HG03139 (cell line): ENCODE data around the gene NELL2.
"Not testable (repeated sequence)": the region's sequence is repeated elsewhere in the genome, so short reads cannot be mapped to it uniquely, and the experiment has no call there.

ENCODE experiments used
- ATAC-seq: cut with Tn5 transposase; IDR thresholded peaks from one replicate; pipeline ENCODE4 v1.9.1; 2021; ENCODE audit not compliant: unreplicated experiment

NELL2 gene

DNA sequence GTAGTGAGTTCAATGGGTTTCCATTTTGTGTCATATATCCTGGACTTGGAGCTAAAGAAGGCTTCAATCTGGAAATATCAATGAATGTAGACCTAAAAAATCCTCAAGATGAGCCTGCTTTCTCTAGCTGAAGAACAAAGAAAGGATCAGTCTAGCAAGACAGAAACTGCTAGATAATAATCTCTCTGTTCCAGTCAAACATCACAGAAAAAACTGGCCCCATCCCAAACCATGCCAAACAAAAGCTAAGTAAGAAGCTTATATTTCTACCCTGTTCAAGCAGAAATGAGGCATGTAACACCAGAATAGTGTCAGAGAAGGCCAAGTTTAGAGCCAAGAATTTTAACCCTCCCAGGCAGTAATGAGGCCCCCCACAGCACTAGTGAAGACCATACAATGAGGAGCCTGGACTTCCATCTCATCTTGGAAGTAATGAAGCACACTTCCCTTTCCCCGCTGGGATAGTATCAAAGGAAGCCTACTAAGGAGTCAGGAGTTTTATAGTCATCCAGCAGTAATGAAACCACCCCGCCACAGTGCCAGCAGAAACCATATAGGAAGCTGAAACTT lies 95.8 kb downstream of the NELL2 start:
- no peak for ATAC-seq

DNA sequence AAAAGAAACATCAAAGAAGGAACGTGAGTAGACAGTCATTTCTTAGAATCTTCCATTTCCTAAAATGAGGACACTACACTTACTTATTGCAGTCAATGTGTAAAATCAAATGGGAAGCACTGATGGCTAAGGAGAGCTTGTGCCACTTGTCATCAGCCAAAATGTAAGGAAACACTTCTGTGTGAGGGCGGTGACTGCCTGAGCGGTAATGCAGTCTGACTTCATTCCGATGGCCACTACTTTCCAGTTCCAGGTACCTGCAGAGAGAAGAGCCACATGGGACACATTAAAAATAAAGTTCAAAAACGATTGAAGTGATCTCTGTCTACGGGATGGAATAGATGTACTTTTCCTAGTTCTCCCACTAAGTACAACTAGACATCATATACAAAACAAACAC lies 96.3 kb downstream of the NELL2 start:
- no peak for ATAC-seq

DNA sequence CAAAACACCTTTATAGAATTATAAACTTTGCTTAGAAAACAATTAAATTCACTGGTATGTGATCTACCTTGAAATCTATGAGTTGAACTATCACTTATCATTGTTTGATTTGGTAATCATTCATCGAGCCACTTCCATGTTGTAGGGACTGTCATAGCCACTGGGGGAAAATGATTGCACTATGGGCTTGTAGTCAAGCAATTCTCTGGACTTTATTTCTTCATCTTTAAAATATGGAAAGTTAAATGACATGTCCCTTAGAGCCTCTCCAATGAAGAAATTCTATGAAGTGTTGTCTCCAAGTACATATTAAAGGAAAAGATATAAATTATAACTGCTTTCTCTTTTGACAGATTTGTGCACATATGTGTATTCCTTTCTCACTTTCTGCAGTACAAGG lies 97.3 kb downstream of the NELL2 start:
- no peak for ATAC-seq

DNA sequence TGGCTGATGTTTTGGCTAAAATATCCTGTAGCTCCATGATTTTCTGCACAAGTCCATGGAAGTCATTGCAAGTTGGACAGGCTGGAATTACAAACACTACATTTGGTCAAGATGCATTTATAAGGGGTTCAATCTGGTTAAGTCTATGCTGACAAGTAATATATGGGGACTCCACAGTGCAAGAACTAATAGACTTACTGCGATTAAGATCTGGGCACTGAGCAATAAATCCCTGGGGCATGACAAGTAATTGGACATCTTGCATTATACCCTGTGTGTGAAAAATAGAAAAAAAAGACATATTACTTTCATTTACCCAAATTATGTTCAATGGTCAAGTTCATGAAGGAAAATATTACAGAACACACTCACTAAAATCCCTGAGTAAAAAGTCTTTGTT lies 99.1 kb downstream of the NELL2 start:
- no peak for ATAC-seq

DNA sequence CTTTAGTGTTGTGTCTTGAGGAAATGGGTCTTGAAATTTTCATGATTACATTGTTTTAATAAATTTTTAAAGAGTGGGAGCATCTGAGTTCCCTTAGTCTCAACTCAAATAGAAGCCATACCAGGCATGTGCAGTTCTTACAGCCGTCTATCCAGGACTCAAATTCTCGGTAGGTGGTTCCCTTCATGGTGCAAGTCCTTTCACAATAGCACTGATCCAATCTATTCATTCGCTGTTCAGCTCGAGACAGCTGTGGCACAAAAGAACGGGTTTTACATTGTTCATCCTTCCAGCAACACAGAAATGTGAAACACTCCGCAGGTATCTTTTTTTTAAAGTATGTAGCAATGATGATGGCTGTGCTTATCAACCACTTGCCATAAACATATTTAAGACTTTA lies 100.2 kb downstream of the NELL2 start:
- no peak for ATAC-seq

DNA sequence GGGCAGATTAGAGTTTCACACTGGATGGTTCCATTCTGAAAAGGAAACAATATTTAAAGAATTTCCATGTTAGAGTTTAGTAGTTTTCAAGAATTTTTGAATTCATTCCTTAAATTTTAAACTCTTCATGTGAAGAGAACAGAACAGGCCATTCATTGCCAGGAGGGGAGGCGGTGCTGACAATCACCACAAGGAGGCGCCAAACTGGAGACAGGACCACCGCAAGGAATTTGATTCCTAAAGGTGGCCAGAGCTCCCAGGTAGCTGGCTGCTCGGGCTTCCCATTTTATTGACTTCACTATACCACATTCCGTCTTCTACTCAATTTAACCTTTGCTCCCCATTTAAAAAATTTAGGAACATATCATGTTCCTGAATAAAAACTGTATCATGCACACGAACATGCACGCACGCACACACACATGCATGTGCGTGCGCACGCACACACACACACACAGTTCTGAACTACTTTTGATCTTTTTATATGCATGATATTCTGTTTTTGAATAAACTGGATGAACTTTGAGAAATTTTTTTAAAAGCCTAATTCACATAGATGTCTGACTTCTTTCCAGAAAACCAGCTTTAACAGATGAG lies 101.2 kb downstream of the NELL2 start:
- ATAC-seq = no peak

DNA sequence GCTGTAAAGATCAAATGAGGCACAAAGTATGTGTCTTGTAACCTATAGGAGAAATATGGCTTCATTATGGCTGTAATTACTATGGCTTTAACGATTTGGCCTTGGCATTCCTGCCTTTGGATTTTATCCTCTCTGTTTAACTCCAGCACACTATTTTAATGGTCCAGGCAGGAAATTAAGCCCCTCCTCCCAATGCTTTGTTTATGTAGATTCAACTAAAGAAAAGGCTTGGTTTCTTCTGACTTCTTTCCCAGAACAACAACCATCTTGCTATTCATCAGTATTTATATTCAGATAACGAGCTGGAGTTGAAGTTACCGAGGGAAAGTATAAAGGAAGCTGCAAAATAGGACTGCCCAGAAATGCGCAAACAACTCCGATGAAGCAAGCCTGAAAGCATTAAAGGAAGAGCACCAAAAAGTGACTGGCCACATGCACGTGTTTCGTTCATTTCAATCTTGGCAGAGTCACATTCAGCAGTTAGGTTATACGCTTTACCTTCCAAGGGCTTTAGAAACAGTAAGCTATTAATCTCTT lies 104.6 kb downstream of the NELL2 start:
- no peak for ATAC-seq

DNA sequence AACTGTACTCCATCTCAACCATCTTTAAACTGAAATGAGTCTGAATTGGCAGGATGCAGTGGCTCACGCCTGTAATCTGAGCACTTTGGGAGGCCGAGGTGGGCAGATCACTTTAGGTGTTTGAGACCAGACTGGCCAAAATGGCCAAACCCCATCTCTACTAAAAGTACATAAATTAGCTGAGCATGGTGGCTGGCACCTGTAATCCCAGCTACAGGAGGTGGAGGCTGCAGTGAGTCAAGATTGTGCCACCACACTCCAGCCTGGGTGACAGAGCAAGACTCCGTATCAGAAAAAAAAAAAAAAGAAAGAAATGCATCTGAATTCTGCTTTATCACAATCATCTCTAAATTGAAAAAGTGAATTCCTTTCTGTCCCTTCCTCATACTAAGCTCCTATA lies 110.3 kb downstream of the NELL2 start:
- no peak for ATAC-seq

DNA sequence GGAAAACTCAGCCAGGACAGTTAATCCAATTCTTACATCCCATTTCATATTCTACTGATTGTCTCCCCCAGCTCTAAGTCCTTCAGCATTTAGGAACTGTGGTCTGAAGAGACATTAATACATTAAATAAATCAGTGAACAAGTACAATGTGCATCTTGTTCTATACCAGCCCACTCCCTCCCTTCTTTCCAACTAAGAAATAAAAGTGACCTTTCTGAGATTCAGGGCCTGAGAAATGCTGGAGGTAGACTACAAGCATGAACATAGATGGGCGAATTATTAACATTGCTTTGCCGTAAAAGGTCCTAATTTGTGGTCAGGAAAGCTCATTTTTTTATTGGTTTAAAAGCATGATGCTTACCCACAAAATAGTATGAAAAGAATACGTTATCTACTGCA lies 113.1 kb downstream of the NELL2 start:
- no peak for ATAC-seq

DNA sequence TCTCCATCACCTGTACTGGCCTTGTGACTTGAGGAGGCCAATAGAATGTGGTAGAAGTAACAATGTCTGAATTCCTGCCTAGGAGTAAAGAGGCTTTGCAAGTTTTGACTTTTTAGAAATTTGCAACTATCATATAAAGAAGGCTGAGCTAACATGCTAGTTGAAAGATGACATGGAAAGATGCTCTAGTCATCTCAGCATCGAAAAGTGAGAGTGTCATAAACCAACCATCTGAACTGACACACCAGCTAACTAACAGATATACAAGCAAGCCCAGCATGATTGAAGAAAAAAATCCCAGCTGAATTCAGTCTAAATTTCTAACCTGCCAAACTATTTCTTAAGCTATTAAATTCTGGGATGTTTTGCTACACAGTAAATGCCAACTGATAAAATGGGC lies 116.8 kb downstream of the NELL2 start:
- ATAC-seq = no peak

DNA sequence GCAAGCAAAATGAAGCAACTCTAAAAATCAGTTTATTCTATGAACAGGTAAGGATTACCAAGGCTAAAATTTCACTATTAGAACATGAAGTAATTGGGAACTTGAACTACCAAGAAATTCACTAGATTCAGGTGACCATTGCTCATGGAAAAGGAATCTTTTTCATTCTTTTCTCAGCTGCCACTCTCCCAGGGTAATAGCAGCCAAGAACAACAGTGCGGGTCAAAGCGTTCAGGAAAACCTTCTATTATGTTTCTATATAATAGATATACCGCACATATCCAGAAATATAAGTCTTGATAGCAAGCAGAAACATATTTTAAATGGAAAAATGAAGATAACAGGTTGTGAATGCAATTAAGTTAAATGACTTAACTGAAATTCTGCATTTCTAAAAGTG lies 125.6 kb downstream of the NELL2 start:
- ATAC-seq = no peak

DNA sequence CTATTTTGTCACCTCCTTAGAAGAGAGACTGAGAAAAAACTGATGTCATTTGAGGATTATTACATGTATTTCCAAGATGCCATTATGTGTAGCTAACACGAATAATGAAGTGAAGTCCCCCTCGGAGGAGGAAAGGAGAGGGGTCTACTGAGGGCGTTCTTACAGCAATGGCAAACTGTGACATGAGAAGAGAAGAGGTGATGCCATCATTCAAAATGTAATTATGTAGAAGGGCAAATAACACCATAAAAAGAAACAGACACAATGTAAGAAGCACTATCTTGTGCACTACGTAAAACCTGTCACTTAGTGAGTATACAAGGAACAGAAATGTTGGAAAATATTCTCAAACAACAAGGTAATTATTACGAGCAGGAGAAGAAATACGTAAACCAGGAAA lies 126.5 kb downstream of the NELL2 start:
- ATAC-seq = no peak

DNA sequence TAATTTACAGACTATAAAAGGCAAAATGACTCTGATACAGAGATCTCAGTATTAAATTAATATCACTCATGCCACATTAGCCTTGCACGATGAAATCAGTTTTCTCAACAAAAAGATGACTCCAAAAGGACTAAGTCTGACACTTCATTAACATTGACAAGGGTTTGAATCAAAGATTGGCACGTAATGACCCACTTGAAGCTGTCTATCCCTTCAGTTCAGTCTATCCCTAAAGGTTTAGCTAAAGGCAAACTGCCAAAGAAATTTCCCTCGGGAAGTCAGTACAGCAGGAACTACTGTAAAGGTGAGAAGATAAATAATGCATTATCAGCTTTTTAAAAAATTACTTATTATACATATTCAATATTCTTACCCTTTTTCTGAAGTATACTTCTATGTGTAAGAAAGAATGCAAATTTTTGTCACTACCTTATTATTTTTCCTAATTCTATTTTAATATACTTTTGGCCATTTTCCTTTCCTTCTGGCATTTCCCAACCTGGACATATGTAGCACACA lies 127.1 kb downstream of the NELL2 start:
- no peak for ATAC-seq

DNA sequence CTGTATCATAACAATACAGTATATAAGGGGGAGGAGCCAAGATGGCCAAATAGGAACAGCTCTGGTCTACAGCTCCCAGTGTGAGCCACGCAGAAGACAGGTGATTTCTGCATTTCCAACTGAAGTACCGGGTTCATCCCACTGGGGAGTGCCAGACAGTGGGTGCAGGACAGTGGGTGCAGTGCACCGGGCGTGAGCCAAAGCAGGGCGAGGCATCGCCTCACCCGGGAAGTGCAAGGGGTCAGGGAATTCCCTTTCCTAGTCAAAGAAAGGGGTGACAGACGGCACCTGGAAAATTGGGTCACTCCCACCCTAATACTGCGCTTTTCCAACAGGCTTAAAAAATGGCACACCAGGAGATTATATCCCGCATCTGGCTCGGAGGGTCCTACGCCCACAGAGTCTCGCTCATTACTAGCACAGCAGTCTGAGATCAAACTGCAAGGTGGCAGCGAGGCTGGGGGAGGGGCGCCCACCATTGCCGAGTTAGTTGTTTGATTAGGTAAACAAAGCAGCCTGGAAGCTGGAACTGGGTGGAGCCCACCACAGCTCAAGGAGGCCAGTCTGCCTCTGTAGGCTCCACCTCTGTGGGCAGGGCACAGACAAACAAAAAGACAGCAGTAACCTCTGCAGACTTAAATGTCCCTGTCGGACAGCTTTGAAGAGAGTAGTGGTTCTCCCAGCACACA lies 134.7 kb downstream of the NELL2 start:
- ATAC-seq = not testable (repeated sequence)

DNA sequence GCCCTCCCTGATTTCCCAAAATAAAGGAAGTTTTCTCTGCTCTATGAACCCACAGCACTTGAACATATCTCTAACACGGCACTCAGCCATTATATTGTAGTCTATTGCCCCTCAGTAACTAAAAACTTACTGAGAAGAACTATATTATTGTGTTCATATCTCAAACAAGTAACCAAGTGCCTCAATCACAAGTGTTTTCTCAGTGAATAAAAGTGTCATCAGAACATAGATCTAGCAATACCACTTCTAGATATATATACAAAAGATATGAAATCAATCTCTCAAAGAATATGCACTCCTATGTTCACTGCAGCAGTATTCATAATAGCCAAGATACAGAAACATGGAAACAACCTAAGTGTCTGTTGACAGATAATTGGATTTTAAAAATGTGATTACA lies 138.1 kb downstream of the NELL2 start:
- ATAC-seq = no peak

DNA sequence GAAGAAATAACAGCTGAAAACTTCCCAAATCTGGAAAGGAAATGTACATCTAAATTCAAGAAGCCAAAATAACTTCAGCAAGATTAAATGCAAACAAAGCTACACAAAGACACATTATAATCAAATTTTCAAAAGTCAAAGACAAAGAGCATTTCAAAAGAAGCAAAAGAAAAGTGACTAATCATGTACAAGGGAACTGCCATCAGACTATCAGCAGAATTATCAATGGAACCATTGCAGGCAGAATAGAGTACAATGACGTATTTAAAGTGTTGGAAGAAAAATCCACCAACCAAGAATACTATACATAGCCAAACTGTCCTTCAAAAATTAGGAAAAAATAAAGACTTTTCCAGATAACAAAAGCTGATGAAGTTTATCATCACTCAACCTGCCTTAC lies 147.5 kb downstream of the NELL2 start:
- no peak for ATAC-seq

DNA sequence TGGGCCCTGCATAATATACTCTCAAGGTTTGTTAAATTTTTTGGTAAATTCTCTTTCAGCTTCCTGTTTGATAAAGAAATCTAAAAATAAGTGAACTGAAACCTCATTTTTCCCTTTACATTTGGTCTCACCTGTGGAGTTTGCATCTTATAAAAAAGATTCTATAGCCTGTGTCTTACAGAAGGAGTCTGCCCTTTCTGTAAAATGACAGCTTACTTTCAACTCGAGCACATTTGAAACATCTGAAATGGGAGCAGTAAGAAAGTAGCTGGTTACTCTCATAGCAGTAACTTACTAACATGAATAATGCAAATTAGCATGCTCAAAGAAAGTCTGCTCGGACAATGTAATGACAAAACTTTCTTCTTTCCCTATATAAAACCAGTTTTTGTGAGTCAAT lies 155.8 kb downstream of the NELL2 start:
- ATAC-seq = no peak

DNA sequence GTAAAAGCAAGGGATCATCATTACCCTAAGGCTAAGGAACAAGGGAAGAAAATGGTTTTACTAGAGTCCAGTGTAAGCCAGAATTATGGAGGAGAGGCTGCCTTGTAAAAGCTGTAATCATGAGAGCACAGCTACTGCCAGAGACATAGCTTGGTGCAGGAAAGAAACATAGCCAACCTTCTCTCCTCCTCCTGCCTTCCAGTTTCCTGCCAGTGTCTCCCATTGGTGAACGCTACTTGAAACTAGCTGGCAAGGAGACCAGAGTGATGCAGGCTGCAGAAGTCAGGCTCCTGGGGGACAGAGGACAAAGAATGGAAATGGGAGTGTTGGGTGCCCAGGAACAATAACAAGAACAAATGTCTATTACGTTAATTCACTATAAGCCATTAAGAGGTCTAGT lies 158.5 kb downstream of the NELL2 start:
- no peak for ATAC-seq

DNA sequence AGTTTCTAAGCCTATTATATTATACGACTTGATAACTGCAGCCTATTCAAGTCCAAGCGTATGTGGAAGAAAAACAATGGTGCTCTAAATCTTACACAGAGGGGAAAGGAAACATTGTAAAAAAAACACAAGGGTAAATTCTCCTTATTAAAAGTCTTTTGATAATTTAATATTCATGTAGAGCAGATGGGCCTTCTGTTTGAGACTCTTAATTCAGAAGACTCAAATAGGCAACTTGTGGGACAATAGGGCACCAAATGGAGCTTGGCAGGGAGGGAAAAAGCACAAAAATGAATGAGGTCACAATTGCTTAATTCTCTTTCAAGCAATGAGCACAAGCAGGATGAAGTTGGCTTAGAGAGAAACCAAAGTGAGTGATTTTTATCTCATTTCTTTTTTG lies 159.4 kb downstream of the NELL2 start:
- ATAC-seq = no peak

DNA sequence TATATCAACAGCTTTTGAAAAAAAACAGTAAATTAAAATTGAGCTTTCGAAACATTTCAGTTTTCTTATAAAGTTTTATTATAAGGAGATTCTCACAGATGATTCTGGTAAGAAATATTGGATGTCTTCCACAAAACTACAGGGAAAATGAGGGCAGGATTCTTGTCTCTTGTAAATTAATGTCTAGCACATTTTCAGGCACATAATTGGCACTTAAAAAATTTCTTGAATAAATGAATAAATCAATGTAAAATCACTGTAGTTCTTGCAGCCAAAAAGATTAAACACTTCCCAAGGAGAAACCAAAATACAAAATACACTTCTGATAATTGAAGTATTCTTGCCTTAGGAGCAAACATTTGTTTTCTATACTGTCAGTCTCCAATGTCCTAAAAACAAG lies 164.4 kb downstream of the NELL2 start:
- no peak for ATAC-seq

DNA sequence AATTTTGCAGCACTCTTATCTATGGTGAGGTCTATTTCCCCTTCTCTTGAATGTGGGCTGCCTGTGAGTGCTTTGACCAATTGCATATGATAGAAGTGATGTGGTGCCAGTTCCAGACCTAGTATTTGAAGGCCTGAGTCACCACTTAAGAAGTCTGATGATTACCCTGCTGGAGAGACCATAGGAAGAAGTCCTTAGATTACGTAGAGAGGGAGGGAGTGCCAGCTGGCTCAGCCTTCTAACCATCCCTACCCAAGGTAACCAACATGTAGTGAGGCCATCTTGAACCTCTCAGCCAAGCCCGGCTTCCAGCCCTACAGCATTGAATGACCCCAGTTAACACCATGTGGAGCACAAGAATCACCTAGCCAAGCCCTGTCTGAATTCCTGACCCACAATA lies 166.9 kb downstream of the NELL2 start:
- ATAC-seq = no peak

DNA sequence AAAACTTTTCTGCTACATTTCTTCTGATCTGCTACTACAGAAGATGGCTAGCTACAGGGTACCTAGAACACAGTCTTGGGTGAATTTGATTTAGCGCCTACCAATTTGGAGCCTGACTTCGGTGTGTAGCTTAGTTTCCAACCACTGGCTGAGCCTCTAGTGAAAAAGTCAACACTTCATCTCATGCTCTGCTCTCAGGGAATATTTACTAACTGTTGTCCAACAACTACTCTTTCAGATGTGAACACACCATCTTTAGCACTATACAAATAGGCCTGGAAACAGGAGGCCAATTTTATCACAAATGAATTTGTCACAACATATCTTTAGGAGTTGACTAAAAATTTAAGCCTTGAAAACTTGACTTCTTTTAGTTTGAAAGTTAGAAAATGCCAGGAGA lies 167.9 kb downstream of the NELL2 start:
- ATAC-seq = no peak
